Testis (tissue), 2 donors: ENCODE results near the gene KRTAP2-3.

Experiments
- POLR2A ChIP-seq: fragments of 450-650 bp; IDR thresholded peaks from one replicate; pipeline ENCODE4 v1.6.1; 2017; ENCODE audit warnings: antibody characterized with exemption, mild to moderate bottlenecking, moderate library complexity
- TF ChIP-seq, protein P1 (sequence below), 3 experiments: fragments of 450-650 bp in 2 of 3; fragments of 200-600 bp in 1 of 3; sonication (generic) in 1 of 3; IDR thresholded peaks; one replicate each; pipeline ENCODE4 v1.5.1; 2016 to 2019; ENCODE audit warnings: antibody characterized with exemption in 3 of 3, mild to moderate bottlenecking in 2 of 3, moderate library complexity in 1 of 3

DNA sequence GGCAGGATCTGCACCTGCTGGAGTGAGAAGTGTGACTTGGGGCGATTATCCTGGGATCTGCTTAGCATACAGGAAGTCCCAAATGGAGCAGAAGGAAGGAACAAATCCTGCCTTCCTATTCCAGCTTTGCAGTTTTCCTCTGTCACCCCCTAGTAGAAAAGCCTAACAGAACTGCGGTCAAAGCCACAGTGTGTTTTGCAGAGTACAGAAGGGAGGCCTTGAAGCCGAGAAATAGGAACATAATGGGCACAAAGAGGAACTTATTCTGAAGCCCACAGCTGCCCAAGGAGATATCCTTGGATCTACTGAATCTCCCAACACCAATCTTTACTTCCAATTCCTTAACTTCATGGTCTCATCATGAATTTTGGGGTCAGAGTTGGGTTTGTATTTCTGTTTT lies 41.4 kb downstream of the KRTAP2-3 start:
- TF ChIP-seq, protein P1, sequence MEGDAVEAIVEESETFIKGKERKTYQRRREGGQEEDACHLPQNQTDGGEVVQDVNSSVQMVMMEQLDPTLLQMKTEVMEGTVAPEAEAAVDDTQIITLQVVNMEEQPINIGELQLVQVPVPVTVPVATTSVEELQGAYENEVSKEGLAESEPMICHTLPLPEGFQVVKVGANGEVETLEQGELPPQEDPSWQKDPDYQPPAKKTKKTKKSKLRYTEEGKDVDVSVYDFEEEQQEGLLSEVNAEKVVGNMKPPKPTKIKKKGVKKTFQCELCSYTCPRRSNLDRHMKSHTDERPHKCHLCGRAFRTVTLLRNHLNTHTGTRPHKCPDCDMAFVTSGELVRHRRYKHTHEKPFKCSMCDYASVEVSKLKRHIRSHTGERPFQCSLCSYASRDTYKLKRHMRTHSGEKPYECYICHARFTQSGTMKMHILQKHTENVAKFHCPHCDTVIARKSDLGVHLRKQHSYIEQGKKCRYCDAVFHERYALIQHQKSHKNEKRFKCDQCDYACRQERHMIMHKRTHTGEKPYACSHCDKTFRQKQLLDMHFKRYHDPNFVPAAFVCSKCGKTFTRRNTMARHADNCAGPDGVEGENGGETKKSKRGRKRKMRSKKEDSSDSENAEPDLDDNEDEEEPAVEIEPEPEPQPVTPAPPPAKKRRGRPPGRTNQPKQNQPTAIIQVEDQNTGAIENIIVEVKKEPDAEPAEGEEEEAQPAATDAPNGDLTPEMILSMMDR (IDR thresholded peaks at IDR 0.05): no peak
- no peak for TF ChIP-seq POLR2A
